Body of pancreas (tissue), 4 donors: ENCODE measurements around the gene IL1RN. TPM values are rescaled to one million over a fixed set of nuclear protein-coding genes. Genes with fewer than 3 reads are reported as not detected.

Experiments used
- ATAC-seq: fragments of 150-250 bp; one replicate; pipeline ENCODE4 v1.9.1; 2016
- DNase-seq, 4 donors: peaks; one replicate each; pipeline ENCODE4 v3.0.0-alpha.2; 2019
- H3K27ac ChIP-seq, 4 donors: fragments of 200-600 bp; sonication (generic); 1 replicate in 3 of 4; 2 replicates in 1 of 4; pipeline versions ENCODE4 v1.5.1 to v1.6.1; 2016 to 2019; ENCODE audit warnings: mild to moderate bottlenecking in 1 of 4, mixed read lengths in 1 of 4, moderate library complexity in 1 of 4
- H3K27me3 ChIP-seq, 2 donors: fragments of 200-600 bp; sonication (generic); one replicate each; pipeline ENCODE4 v1.6.0; 2016; ENCODE audit warnings: mild to moderate bottlenecking in 1 of 2
- H3K36me3 ChIP-seq, 2 donors: fragments of 200-600 bp; sonication (generic); replicated peaks in 1 of 2; 2 replicates each; pipeline ENCODE4 v1.5.1; 2016; ENCODE audit warnings: low read depth in 2 of 2; ENCODE audit not compliant: insufficient read depth in 1 of 2
- H3K4me1 ChIP-seq: fragments of 200-600 bp; sonication (generic); one replicate; pipeline ENCODE4 v1.6.0; 2016
- H3K4me3 ChIP-seq, 2 donors: fragments of 200-600 bp; sonication (generic); 1 replicate in 1 of 2; 2 replicates in 1 of 2; pipeline ENCODE4 v1.5.1; 2016 to 2019
- H3K9me3 ChIP-seq, 3 donors: fragments of 200-600 bp; sonication (generic); 1 replicate in 2 of 3; 2 replicates in 1 of 3; pipeline ENCODE4 v1.5.1; 2016
- POLR2A ChIP-seq, 3 donors: fragments of 450-650 bp; IDR thresholded peaks; one replicate each; pipeline ENCODE4 v1.6.1; 2016; ENCODE audit warnings: antibody characterized with exemption in 3 of 3, mild to moderate bottlenecking in 2 of 3
- WGBS, 2 donors: methylation state at CpG; one replicate each; pipeline ENCODE4 v1.1.5; 2017; 5-methylcytosine and 5-hydroxymethylcytosine counted together
- intact Hi-C: fragments of 100-400 bp; cut with DNase I; formaldehyde crosslinking; loops from one replicate; pipeline ENCODE4 v1.15.1; 2023
- total RNA-seq, 2 donors: library from RNA; depleted of rRNA; stranded (reverse); fragments of >200 nt; gene quantifications; one replicate each; pipeline ENCODE4 v1.1.0, GENCODE V29; 2016
- TF ChIP-seq, protein P1 (sequence below), 7 experiments: fragments of 450-650 bp in 4 of 7; fragments of 200-600 bp in 3 of 7; sonication (generic) in 3 of 7; IDR thresholded peaks; one replicate each; pipeline ENCODE4 v1.5.1; 2016 to 2019; ENCODE audit warnings: antibody characterized with exemption in 7 of 7

IL1RN gene
- total RNA-seq, 2 donors from 2014 or later = 0.78 TPM; not detected in 1

- intact Hi-C loops = no loop called here
- H3K4me1 ChIP-seq = peaks cover 11% of the 10 kb centered on the region
- no peak overlapping the region for H3K4me3 ChIP-seq
- no peaks in the 10 kb centered on the region for H3K9me3 ChIP-seq
- TF ChIP-seq, protein P1, sequence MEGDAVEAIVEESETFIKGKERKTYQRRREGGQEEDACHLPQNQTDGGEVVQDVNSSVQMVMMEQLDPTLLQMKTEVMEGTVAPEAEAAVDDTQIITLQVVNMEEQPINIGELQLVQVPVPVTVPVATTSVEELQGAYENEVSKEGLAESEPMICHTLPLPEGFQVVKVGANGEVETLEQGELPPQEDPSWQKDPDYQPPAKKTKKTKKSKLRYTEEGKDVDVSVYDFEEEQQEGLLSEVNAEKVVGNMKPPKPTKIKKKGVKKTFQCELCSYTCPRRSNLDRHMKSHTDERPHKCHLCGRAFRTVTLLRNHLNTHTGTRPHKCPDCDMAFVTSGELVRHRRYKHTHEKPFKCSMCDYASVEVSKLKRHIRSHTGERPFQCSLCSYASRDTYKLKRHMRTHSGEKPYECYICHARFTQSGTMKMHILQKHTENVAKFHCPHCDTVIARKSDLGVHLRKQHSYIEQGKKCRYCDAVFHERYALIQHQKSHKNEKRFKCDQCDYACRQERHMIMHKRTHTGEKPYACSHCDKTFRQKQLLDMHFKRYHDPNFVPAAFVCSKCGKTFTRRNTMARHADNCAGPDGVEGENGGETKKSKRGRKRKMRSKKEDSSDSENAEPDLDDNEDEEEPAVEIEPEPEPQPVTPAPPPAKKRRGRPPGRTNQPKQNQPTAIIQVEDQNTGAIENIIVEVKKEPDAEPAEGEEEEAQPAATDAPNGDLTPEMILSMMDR (IDR thresholded peaks at IDR 0.05) = no peak
- TF ChIP-seq POLR2A (IDR thresholded peaks at IDR 0.05) = no peak
- WGBS, 2 donors = 86 to 87% methylated on average over 6 of the region's 6 CpGs
- no peaks in the 10 kb centered on the region for H3K27me3 ChIP-seq
- H3K27ac ChIP-seq = no peak overlapping the region
- H3K36me3 ChIP-seq = no peaks in the 10 kb centered on the region
- ATAC-seq = no peak
- DNase-seq = no peak
Observed at GRCh38 chr2:113141451-113141850, 14.1 kb downstream of the IL1RN start.

DNA sequence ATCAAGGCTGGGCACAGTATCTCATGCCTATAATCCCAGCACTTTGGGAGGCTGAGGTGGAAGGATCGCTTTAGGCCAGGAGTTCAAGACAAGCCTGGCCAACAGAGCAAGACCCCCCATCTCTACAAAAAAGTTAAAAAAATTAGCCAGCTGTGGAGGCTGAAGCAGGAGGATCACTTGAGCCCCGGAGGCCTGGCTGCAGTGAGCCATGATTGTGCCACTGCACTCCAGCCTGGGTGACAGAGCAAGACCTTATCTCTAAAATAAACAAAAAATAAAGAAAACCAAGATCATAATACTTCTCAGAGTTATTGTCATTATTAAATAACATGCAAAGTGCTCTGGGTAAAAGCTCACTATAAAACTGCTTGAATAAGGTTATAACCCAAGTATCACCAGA is 14.9 kb downstream of the IL1RN start:
- intact Hi-C loops = no loop called here
- no peak overlapping the region for H3K27ac ChIP-seq
- H3K36me3 ChIP-seq = no peaks in the 10 kb centered on the region
- no peaks in the 10 kb centered on the region for H3K9me3 ChIP-seq
- ATAC-seq (no peak), DNase-seq (no peak)
- H3K27me3 ChIP-seq = no peaks in the 10 kb centered on the region
- TF ChIP-seq, protein P1 (IDR thresholded peaks at IDR 0.05) = no peak
- TF ChIP-seq POLR2A (IDR thresholded peaks at IDR 0.05) = no peak
- H3K4me1 ChIP-seq = peaks cover 11% of the 10 kb centered on the region
- H3K4me3 ChIP-seq = no peak overlapping the region
- 91 to 97% methylated on average over 2 of the region's 2 CpGs for WGBS, 2 donors

GRCh38 chr2:113144259-113144658 is 16.9 kb downstream of the IL1RN start:
- Histone ChIP-seq H3K4me3 (no peak overlapping the region), H3K9me3 (no peaks in the 10 kb centered on the region), H3K36me3 (no peaks in the 10 kb centered on the region), H3K27me3 (no peaks in the 10 kb centered on the region), H3K27ac (no peak overlapping the region), H3K4me1 (no peaks in the 10 kb centered on the region)
- DNase-seq (no peak), ATAC-seq (no peak)
- 68 to 78% methylated on average over 4 of the region's 4 CpGs for WGBS, 2 donors
- no peak for TF ChIP-seq POLR2A (IDR thresholded peaks at IDR 0.05)
- TF ChIP-seq, protein P1 (IDR thresholded peaks at IDR 0.05) = no peak
- intact Hi-C loops = no loop called here

GRCh38 chr2:113148606-113149552 is 21.5 kb downstream of the IL1RN start:
- WGBS, 2 donors = 69 to 75% methylated on average over 6 to 8 of the region's 8 CpGs
- no peak for TF ChIP-seq POLR2A (IDR thresholded peaks at IDR 0.05)
- TF ChIP-seq, protein P1 (IDR thresholded peaks at IDR 0.05) = no peak

More at GRCh38 chr2:113148606-113149552, 21.5 kb downstream of the IL1RN start:
- DNase-seq = no peak
- H3K9me3 ChIP-seq = no peaks in the 10 kb centered on the region
- H3K4me1 ChIP-seq = no peaks in the 10 kb centered on the region
- intact Hi-C loops = no loop called here
- H3K27me3 ChIP-seq = no peaks in the 10 kb centered on the region
- no peak for ATAC-seq
- H3K27ac ChIP-seq = no peak overlapping the region
- H3K36me3 ChIP-seq = no peaks in the 10 kb centered on the region
- H3K4me3 ChIP-seq = no peak overlapping the region
